Measurements from ENCODE around the gene THOP1. TPM values are rescaled to one million over a fixed set of nuclear protein-coding genes. Genes with fewer than 3 reads are reported as not detected.

The THOP1 gene
- total RNA-seq, 1 donor from 2014 or later, result 45.2 TPM

- H3K27me3 Mint-ChIP-seq (ENCODE audit: unreplicated experiment), result no peaks in the 10 kb centered on the region
- no peak overlapping the region for H3K4me3 Mint-ChIP-seq (ENCODE audit: unreplicated experiment)
- DNase-seq (ENCODE audit: extremely low spot score, unreplicated experiment), result no peak
- H3K4me1 Mint-ChIP-seq (ENCODE audit: unreplicated experiment), result peaks cover 6% of the 10 kb centered on the region
- H3K36me3 Mint-ChIP-seq (ENCODE audit: unreplicated experiment), result peaks cover 3% of the 10 kb centered on the region
- TF ChIP-seq, protein P1, sequence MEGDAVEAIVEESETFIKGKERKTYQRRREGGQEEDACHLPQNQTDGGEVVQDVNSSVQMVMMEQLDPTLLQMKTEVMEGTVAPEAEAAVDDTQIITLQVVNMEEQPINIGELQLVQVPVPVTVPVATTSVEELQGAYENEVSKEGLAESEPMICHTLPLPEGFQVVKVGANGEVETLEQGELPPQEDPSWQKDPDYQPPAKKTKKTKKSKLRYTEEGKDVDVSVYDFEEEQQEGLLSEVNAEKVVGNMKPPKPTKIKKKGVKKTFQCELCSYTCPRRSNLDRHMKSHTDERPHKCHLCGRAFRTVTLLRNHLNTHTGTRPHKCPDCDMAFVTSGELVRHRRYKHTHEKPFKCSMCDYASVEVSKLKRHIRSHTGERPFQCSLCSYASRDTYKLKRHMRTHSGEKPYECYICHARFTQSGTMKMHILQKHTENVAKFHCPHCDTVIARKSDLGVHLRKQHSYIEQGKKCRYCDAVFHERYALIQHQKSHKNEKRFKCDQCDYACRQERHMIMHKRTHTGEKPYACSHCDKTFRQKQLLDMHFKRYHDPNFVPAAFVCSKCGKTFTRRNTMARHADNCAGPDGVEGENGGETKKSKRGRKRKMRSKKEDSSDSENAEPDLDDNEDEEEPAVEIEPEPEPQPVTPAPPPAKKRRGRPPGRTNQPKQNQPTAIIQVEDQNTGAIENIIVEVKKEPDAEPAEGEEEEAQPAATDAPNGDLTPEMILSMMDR (IDR thresholded peaks at IDR 0.05), result no peak
- no peaks in the 10 kb centered on the region for H3K9me3 Mint-ChIP-seq (ENCODE audit: unreplicated experiment)
- H3K27ac Mint-ChIP-seq (ENCODE audit: unreplicated experiment), result no peak overlapping the region
Observed at GRCh38 chr19:2771786-2772674, 13.3 kb upstream of the THOP1 start.

GRCh38 chr19:2774083-2774679 lies 11.1 kb upstream of the THOP1 start:
- no peak overlapping the region for H3K27ac Mint-ChIP-seq (ENCODE audit: unreplicated experiment)
- peaks cover 3% of the 10 kb centered on the region for H3K36me3 Mint-ChIP-seq (ENCODE audit: unreplicated experiment)
- H3K9me3 Mint-ChIP-seq (ENCODE audit: unreplicated experiment), result no peaks in the 10 kb centered on the region
- no peak for DNase-seq (ENCODE audit: extremely low spot score, unreplicated experiment)
- H3K4me1 Mint-ChIP-seq (ENCODE audit: unreplicated experiment), result peaks cover 6% of the 10 kb centered on the region
- H3K4me3 Mint-ChIP-seq (ENCODE audit: unreplicated experiment), result no peak overlapping the region
- no peaks in the 10 kb centered on the region for H3K27me3 Mint-ChIP-seq (ENCODE audit: unreplicated experiment)
- TF ChIP-seq, protein P1 (IDR thresholded peaks at IDR 0.05), result no peak

GRCh38 chr19:2774953-2775555 lies 10.2 kb upstream of the THOP1 start:
- DNase-seq (ENCODE audit: extremely low spot score, unreplicated experiment), result no peak
- peak overlapping the region; percentile 62 for H3K27ac Mint-ChIP-seq (ENCODE audit: unreplicated experiment)
- H3K27me3 Mint-ChIP-seq (ENCODE audit: unreplicated experiment), result no peaks in the 10 kb centered on the region
- TF ChIP-seq, protein P1 (IDR thresholded peaks at IDR 0.05), result no peak
- H3K4me3 Mint-ChIP-seq (ENCODE audit: unreplicated experiment), result no peak overlapping the region
- H3K36me3 Mint-ChIP-seq (ENCODE audit: unreplicated experiment), result peaks cover 3% of the 10 kb centered on the region
- peaks cover 7% of the 10 kb centered on the region for H3K4me1 Mint-ChIP-seq (ENCODE audit: unreplicated experiment)
- no peaks in the 10 kb centered on the region for H3K9me3 Mint-ChIP-seq (ENCODE audit: unreplicated experiment)

DNA sequence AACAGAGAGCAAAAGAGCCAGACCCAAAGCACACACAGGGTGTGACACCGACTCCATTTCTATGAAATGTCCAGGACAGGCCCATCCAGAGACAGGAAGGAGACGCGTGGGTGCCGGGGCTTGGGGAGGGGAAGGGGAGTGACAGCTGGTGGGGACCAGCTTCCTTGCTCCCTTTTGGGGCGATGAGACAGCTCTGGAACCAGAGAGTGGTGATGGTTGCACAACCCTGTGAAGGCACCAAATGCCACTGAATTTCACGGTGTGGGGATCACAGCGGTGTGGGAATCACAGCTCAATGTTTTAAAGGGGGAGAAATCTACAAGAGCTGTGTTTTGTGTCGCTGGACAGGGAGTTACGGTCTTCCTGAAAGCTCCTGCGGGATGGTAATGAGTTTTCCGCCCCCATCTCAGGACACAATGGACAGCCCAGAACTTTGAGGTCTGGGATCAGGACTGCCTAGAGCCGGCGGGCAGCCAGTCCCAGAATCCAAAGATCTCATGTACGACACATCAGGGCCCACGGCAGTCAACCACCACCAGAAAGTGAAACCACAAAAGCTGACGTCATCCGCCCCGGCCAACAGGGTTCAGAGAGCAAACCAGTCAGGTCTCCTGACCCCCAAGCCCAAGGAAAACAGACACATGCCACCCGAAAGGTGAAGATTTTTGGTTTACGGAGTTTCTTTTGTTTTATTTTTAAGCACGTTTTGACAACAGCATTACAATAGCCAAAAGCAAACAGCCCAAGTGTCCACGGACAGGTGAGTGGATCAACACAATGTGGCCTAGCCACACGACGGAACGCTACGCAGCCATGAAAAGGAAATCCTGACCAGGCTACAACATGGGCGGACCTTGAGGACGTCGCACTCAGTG lies 9.5 kb upstream of the THOP1 start:
- Mint-ChIP-seq H3K4me1 (ENCODE audit: unreplicated experiment) (peaks cover 12% of the 10 kb centered on the region), H3K4me3 (ENCODE audit: unreplicated experiment) (no peak overlapping the region), H3K27ac (ENCODE audit: unreplicated experiment) (peak overlapping the region; percentile 62), H3K9me3 (ENCODE audit: unreplicated experiment) (no peaks in the 10 kb centered on the region), H3K36me3 (ENCODE audit: unreplicated experiment) (peaks cover 3% of the 10 kb centered on the region), H3K27me3 (ENCODE audit: unreplicated experiment) (no peaks in the 10 kb centered on the region)
- TF ChIP-seq, protein P1 (IDR thresholded peaks at IDR 0.05), result no peak
- DNase-seq (ENCODE audit: extremely low spot score, unreplicated experiment), result no peak
